ENCODE data around the gene PGRMC1. TPM values are rescaled to one million over a fixed set of nuclear protein-coding genes. Genes with fewer than 3 reads are reported as not detected.
A peak's percentile ranks its signal among the peaks of the same experiment; 100 is the strongest.

Gene PGRMC1
- total RNA-seq, 6 experiments from 2014 or later, result 182 to 455 (median 239) TPM

DNA sequence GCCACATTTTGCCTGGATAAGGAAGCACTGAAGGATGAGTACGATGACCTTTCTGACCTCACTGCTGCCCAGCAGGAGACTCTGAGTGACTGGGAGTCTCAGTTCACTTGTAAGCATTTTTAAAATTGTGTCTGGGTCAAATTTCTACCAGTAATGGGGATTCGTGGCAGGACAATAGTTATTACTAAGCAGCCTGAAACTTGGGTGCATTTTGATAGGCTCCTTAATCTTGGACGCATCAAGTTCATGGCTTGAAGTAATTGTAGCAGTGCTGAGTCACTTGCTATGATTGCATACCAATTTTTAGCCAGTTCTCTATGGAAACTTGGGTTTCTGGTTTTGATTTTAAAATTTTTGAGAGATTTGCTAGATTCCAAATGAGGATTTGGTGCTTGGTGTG is 4.3 kb downstream of the PGRMC1 start:
- no peak for TF ChIP-seq POLR2A (IDR thresholded peaks at IDR 0.05)
- TF ChIP-seq, protein P1, sequence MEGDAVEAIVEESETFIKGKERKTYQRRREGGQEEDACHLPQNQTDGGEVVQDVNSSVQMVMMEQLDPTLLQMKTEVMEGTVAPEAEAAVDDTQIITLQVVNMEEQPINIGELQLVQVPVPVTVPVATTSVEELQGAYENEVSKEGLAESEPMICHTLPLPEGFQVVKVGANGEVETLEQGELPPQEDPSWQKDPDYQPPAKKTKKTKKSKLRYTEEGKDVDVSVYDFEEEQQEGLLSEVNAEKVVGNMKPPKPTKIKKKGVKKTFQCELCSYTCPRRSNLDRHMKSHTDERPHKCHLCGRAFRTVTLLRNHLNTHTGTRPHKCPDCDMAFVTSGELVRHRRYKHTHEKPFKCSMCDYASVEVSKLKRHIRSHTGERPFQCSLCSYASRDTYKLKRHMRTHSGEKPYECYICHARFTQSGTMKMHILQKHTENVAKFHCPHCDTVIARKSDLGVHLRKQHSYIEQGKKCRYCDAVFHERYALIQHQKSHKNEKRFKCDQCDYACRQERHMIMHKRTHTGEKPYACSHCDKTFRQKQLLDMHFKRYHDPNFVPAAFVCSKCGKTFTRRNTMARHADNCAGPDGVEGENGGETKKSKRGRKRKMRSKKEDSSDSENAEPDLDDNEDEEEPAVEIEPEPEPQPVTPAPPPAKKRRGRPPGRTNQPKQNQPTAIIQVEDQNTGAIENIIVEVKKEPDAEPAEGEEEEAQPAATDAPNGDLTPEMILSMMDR (IDR thresholded peaks at IDR 0.05), result no peak
- DNase-seq (no peak), ATAC-seq (no peak)
- Histone ChIP-seq H3K4me3 (peak overlapping the region in 2 of 3 donors; percentile 68 to 72), H3K4me1 (peaks cover 0 to 11% (median 0%) of the 10 kb centered on the region in 4 donors), H3K27me3 (no peaks in the 10 kb centered on the region), H3K9me3 (no peaks in the 10 kb centered on the region), H3K36me3 (peaks cover 0 to 15% (median 5%) of the 10 kb centered on the region in 4 donors), H3K27ac (peak overlapping the region in 2 of 3 donors; percentile 63 to 85)
- intact Hi-C loops (cut with DNase I), result no loop called here
- WGBS (ENCODE audit: insufficient coverage, low coverage, low lambda C conversion rate, missing lambda C conversion rate), result 54% methylated on average over 3 of the region's 3 CpGs

DNA sequence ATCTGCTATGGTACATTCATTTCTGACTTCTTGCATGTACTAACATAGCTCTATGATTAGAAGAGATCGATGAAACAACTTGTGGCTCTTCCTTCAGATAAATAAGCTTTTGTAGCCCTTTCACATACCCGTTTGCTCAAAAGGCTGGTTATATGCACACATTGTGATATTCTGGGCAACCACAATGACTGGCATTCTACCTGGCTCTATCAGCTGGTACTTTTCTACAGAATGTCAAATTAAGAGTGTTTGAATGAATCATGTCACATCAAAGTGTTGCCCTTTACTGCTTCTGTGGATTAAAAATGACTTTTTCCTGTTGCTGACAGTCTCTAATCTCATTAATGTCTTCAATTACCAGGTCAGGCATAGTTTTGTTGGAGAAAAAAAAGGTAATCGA is 11.6 kb downstream of the PGRMC1 start:
- ATAC-seq (no peak), DNase-seq (no peak)
- Histone ChIP-seq H3K4me3 (no peak overlapping the region), H3K27me3 (no peaks in the 10 kb centered on the region), H3K36me3 (peaks cover 0 to 14% (median 5%) of the 10 kb centered on the region in 4 donors), H3K9me3 (no peaks in the 10 kb centered on the region), H3K27ac (no peak overlapping the region), H3K4me1 (peaks cover 0 to 3% (median 0%) of the 10 kb centered on the region in 4 donors)
- WGBS (ENCODE audit: insufficient coverage, low coverage, low lambda C conversion rate, missing lambda C conversion rate), result 28% methylated on average over 2 of the region's 3 CpGs
- intact Hi-C loops (cut with DNase I), result no loop called here
- TF ChIP-seq POLR2A (IDR thresholded peaks at IDR 0.05), result no peak
- TF ChIP-seq, protein P1 (IDR thresholded peaks at IDR 0.05), result no peak

DNA sequence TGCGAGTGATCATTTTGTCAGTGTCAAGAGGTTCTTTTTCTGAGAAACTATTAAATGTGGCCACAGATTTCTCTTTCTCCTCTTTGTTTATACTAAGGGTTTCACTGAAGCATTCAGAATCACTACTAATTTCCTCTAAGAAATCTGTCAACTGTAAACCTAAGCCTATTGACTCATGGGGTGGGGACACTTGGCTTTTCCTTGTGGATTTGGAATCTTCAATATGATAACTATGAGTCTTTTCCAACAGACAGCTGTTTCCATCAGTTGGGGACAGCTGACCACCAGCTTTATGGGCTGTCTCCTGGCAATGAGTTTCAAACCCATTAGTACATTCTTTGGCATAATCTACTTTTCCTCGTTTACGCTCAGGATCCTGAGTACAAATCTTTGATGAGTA is 13.8 kb downstream of the PGRMC1 start:
- no peak overlapping the region for H3K4me3 ChIP-seq
- WGBS (ENCODE audit: insufficient coverage, low coverage, low lambda C conversion rate, missing lambda C conversion rate), result 93% methylated on average over 3 of the region's 3 CpGs
- no peaks in the 10 kb centered on the region for H3K36me3 ChIP-seq
- intact Hi-C loops (cut with DNase I), result no loop called here
- no peaks in the 10 kb centered on the region for H3K27me3 ChIP-seq
- TF ChIP-seq, protein P1 (IDR thresholded peaks at IDR 0.05), result no peak
- TF ChIP-seq POLR2A (IDR thresholded peaks at IDR 0.05), result no peak
- DNase-seq, result no peak
- H3K27ac ChIP-seq, result no peak overlapping the region
- H3K9me3 ChIP-seq, result no peaks in the 10 kb centered on the region
- no peaks in the 10 kb centered on the region for H3K4me1 ChIP-seq
- no peak for ATAC-seq

DNA sequence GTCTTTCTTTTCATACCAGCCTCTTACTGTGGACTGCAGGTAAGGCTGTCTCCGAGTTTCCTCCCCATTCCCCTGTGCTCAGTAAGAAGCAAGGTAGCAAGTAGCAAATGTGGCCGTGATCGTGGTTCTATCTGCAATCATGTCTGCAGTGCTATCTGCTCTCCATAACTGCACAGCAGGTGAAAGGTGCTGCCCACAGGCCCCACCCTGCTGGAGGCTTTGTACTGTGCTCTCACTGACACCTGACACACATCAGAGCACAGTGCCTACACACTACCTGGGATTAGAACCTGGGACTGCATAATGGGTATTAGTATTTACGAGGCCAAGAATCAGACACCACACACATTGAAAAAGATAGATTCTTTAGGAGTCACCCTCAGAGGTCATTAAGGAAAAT is 15.3 kb downstream of the PGRMC1 start:
- Histone ChIP-seq H3K4me3 (no peak overlapping the region), H3K4me1 (no peaks in the 10 kb centered on the region), H3K36me3 (no peaks in the 10 kb centered on the region), H3K27me3 (no peaks in the 10 kb centered on the region), H3K27ac (no peak overlapping the region), H3K9me3 (no peaks in the 10 kb centered on the region)
- 68% methylated on average over 4 of the region's 4 CpGs for WGBS (ENCODE audit: insufficient coverage, low coverage, low lambda C conversion rate, missing lambda C conversion rate)
- DNase-seq, result no peak
- no peak for ATAC-seq
- TF ChIP-seq, protein P1 (IDR thresholded peaks at IDR 0.05), result no peak
- TF ChIP-seq POLR2A (IDR thresholded peaks at IDR 0.05), result no peak
- intact Hi-C loops (cut with DNase I), result no loop called here

DNA sequence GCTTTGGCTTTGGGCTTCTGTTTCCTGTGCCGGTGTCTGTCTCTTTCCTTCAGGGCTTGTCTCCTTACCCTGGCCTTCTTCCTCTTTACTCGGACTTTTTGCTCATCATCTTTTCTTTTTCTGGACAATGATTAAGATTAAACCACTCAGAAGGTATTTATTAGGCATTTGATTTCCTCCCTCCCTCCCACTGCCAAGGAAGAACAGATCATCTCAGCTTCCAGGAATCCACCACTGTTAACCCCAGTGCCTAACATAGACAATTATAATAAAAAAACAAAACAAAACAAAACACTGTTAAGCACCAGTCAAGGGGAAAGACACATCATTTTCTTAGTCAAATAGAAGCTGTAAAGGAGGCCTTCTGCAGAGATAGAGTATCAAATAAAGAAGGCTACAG is 16.6 kb downstream of the PGRMC1 start:
- Histone ChIP-seq H3K27me3 (no peaks in the 10 kb centered on the region), H3K4me1 (no peaks in the 10 kb centered on the region), H3K27ac (no peak overlapping the region), H3K9me3 (no peaks in the 10 kb centered on the region), H3K4me3 (no peak overlapping the region), H3K36me3 (no peaks in the 10 kb centered on the region)
- no peak for ATAC-seq
- DNase-seq, result no peak
- WGBS (ENCODE audit: insufficient coverage, low coverage, low lambda C conversion rate, missing lambda C conversion rate), result 41% methylated on average over 2 of the region's 2 CpGs
- TF ChIP-seq, protein P1 (IDR thresholded peaks at IDR 0.05), result no peak
- no peak for TF ChIP-seq POLR2A (IDR thresholded peaks at IDR 0.05)
- intact Hi-C loops (cut with DNase I), result no loop called here
